ENCODE measurements around the gene N4BP3. TPM values are rescaled to one million over a fixed set of nuclear protein-coding genes. Genes with fewer than 3 reads are reported as not detected.
A peak's percentile ranks its signal among the peaks of the same experiment; 100 is the strongest.
"Not testable (repeated sequence)": the region's sequence is repeated elsewhere in the genome, so short reads cannot be mapped to it uniquely, and the experiment has no call there.

N4BP3 gene
- total RNA-seq, 2 experiments from 2014 or later = 26.1 to 28.3 TPM

DNA sequence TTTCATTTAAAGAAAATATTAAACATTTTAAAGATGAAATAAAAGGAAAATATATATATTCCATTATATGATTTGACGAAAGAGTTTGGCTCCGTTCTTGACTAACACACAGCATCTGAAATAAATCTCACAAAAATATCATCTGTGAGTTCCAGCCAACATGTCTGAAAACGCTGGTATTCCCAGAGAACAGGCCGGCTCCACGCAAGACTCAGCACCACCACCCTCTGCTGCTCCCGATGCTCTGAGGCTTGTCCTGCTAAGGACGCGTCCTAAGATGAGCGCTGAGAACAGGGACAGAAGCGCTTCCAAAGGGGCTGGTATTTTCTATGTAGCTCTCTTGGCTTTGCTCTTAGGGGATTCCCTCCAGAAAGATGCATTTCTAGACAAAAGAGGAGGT lies 40.6 kb upstream of the N4BP3 start:
- Histone ChIP-seq H3K4me2 (ENCODE audit: low read length) (peak overlapping the region; percentile 37), H3K4me1 (ENCODE audit: insufficient read depth, low read length, poor library complexity, severe bottlenecking) (peaks cover 76% of the 10 kb centered on the region), H3K79me2 (ENCODE audit: insufficient read depth, low read depth, low read length) (no peaks in the 10 kb centered on the region), H2AFZ (ENCODE audit: low read length) (peak overlapping the region; percentile 72), H3K9me2 (ENCODE audit: insufficient read depth, low read length) (no peaks in the 10 kb centered on the region), H3K4me3 (ENCODE audit: low read depth, low read length, poor library complexity, severe bottlenecking) (no peak overlapping the region), H3K36me3 (ENCODE audit: insufficient read depth, low read length) (no peaks in the 10 kb centered on the region), H4K20me1 (ENCODE audit: insufficient read depth, low read length) (no peaks in the 10 kb centered on the region), H3K27ac (ENCODE audit: low read depth, low read length, poor library complexity, severe bottlenecking) (no peak overlapping the region), H3K9me3 (ENCODE audit: low read length) (no peaks in the 10 kb centered on the region)
- no peak for DNase-seq (ENCODE audit: low spot score)
- TF ChIP-seq, protein P1, sequence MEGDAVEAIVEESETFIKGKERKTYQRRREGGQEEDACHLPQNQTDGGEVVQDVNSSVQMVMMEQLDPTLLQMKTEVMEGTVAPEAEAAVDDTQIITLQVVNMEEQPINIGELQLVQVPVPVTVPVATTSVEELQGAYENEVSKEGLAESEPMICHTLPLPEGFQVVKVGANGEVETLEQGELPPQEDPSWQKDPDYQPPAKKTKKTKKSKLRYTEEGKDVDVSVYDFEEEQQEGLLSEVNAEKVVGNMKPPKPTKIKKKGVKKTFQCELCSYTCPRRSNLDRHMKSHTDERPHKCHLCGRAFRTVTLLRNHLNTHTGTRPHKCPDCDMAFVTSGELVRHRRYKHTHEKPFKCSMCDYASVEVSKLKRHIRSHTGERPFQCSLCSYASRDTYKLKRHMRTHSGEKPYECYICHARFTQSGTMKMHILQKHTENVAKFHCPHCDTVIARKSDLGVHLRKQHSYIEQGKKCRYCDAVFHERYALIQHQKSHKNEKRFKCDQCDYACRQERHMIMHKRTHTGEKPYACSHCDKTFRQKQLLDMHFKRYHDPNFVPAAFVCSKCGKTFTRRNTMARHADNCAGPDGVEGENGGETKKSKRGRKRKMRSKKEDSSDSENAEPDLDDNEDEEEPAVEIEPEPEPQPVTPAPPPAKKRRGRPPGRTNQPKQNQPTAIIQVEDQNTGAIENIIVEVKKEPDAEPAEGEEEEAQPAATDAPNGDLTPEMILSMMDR (conservative IDR thresholded peaks at IDR 0.05; ENCODE audit: low read length) = no peak
- TF ChIP-seq EZH2phosphoT487 (IDR thresholded peaks at IDR 0.05; ENCODE audit: borderline replicate concordance, low read depth, low read length) = no peak
- ChIA-PET CTCF (ENCODE audit: unreplicated experiment) (no interaction called here), POLR2A (interaction anchor here (0.6 to 1.7 kb wide), 2 partner anchors 11 to 90 kb away, joined by 3 to 7 read pairs; no protein-coding TSS in a partner anchor)
- BruUV-seq (replicated peaks) = no TSS peak
- intact Hi-C loops (cut with micrococcal nuclease; ENCODE audit: unreplicated experiment) = no loop called here

DNA sequence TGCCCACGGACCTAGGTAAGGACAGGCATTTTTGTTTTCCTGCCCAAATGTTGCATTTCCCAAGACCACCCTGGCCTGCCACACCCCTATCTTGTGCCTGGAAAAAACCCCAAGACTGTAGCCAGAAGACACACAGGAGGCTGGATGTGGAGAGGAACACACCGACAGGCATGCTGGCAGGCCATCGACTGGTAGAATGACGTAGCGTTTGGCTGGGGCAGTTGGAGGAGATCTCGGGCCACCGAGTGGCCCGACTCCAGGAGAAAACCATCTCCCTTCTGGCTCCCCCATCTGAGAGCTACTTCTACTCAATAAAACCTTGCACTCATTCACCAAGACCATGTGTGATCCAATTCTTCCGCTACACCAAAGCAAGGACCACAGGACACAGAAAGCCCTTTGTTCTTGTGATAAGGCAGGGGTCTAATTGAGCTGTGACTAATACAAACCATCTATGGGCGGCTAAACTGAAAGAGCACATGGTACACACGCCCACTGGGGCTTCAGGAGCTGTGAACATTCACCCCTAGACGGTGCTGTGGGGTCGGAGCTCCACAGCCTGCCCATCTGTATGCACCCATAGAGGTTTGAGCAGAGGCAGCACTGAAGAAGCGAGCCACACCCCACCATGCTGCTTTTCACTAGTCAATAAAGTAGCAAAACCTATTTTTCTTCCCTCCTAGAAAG lies 38.9 kb upstream of the N4BP3 start:
- peak overlapping the region; percentile 10; the same call in 1 of the 2 replicates for H3K4me2 ChIP-seq (ENCODE audit: low read length)

DNA sequence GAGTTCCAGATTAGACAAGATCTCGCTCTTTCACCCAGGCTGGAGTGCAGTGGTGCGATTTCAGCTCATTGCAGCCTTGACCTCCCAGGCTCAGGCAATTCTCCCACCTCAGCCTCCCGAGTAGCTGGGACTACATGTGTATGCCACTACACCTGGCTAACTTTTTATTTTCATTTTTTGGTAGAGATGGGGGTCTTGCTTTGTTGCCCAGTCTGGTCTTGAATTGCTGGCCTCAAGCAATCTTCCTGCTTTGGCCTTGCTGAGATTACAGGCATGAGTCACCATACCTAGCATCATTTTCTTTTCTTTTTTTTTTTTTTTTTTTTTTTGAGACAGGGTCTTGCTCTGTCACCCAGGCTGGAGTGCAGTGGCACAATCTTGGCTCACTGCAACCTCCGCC lies 36.4 kb upstream of the N4BP3 start:
- not testable (repeated sequence) for BruUV-seq (replicated peaks); H3K36me3 ChIP-seq (ENCODE audit: insufficient read depth, low read length); DNase-seq (ENCODE audit: low spot score); H4K20me1 ChIP-seq (ENCODE audit: insufficient read depth, low read length); H3K4me3 ChIP-seq (ENCODE audit: low read depth, low read length, poor library complexity, severe bottlenecking); H3K4me2 ChIP-seq (ENCODE audit: low read length); H2AFZ ChIP-seq (ENCODE audit: low read length); H3K9me3 ChIP-seq (ENCODE audit: low read length); H3K9me2 ChIP-seq (ENCODE audit: insufficient read depth, low read length); H3K79me2 ChIP-seq (ENCODE audit: insufficient read depth, low read depth, low read length); H3K27ac ChIP-seq (ENCODE audit: low read depth, low read length, poor library complexity, severe bottlenecking)
- intact Hi-C loops (cut with micrococcal nuclease; ENCODE audit: unreplicated experiment) = loop anchor here (1.0 to 2.0 kb wide), 4 partner anchors 36 to 87 kb away; partner anchors contain the start of gene N4BP3
- H3K4me1 ChIP-seq (ENCODE audit: insufficient read depth, low read length, poor library complexity, severe bottlenecking) = peaks cover 37% of the 10 kb centered on the region
- POLR2A ChIA-PET = interaction anchor here (1.3 kb wide), 1 partner anchor 59 kb away, joined by 3 read pairs; no protein-coding TSS in a partner anchor
- CTCF ChIA-PET (ENCODE audit: unreplicated experiment) = interaction anchor here (0.5 to 2.8 kb wide), 4 partner anchors 38 to 71 kb away, joined by 3 to 17 read pairs (median 10); no protein-coding TSS in a partner anchor

More for the DNA sequence above, 38.9 kb upstream of the N4BP3 start:
- no peaks in the 10 kb centered on the region for H3K9me2 ChIP-seq (ENCODE audit: insufficient read depth, low read length)
- intact Hi-C loops (cut with micrococcal nuclease; ENCODE audit: unreplicated experiment) = no loop called here
- no peak overlapping the region for H3K27ac ChIP-seq (ENCODE audit: low read depth, low read length, poor library complexity, severe bottlenecking)
- peak overlapping the region; percentile 89; the same call in 1 of the 2 replicates for H2AFZ ChIP-seq (ENCODE audit: low read length)
- no peaks in the 10 kb centered on the region for H3K36me3 ChIP-seq (ENCODE audit: insufficient read depth, low read length)
- peaks cover 60% of the 10 kb centered on the region for H3K4me1 ChIP-seq (ENCODE audit: insufficient read depth, low read length, poor library complexity, severe bottlenecking)
- no peaks in the 10 kb centered on the region for H4K20me1 ChIP-seq (ENCODE audit: insufficient read depth, low read length)
- BruUV-seq (replicated peaks) = no TSS peak
- CTCF ChIA-PET (ENCODE audit: unreplicated experiment) = interaction anchor here (0.6 to 2.8 kb wide), 5 partner anchors 9 to 88 kb away, joined by 4 to 23 read pairs (median 15); partner anchors contain the start of gene NHP2
- no peaks in the 10 kb centered on the region for H3K79me2 ChIP-seq (ENCODE audit: insufficient read depth, low read depth, low read length)
- H3K9me3 ChIP-seq (ENCODE audit: low read length) = no peaks in the 10 kb centered on the region
- POLR2A ChIA-PET = interaction anchor here (0.7 to 2.9 kb wide), 5 partner anchors 23 to 127 kb away, joined by 3 to 14 read pairs (median 3); partner anchors contain the start of gene NHP2
- peak; percentile 65 for DNase-seq (ENCODE audit: low spot score)
- TF ChIP-seq EZH2phosphoT487 (IDR thresholded peaks at IDR 0.05; ENCODE audit: borderline replicate concordance, low read depth, low read length) = no peak
- TF ChIP-seq, protein P1 (conservative IDR thresholded peaks at IDR 0.05; ENCODE audit: low read length) = peak; percentile 74
- H3K4me3 ChIP-seq (ENCODE audit: low read depth, low read length, poor library complexity, severe bottlenecking) = no peak overlapping the region
